GM08714 (cell line): ENCODE measurements around the gene NF1.

Source experiments
- H3K4me3 ChIP-seq: fragments of 200-500 bp; sonication (Bioruptor generic); 2 replicates; pipeline ENCODE4 v1.5.1; 2014; ENCODE audit warnings: mild to moderate bottlenecking, low read length, inconsistent platforms
- ZNF274 ChIP-seq: IDR thresholded peaks from 2 replicates; pipeline ENCODE4 v1.6.1; 2012; ENCODE audit warnings: mild to moderate bottlenecking, low read depth, low read length

The NF1 gene

GRCh38 chr17:31293581-31293980 is 198.8 kb downstream of the NF1 start:
- H3K4me3 ChIP-seq = no peak overlapping the region
- no peak for TF ChIP-seq ZNF274

- H3K4me3 ChIP-seq = no peak overlapping the region
- TF ChIP-seq ZNF274 = no peak
Measured at GRCh38 chr17:31294231-31294630, 199.5 kb downstream of the NF1 start.

GRCh38 chr17:31294820-31295488 is 200.2 kb downstream of the NF1 start:
- no peak for TF ChIP-seq ZNF274
- no peak overlapping the region for H3K4me3 ChIP-seq

GRCh38 chr17:31295489-31295871 is 200.7 kb downstream of the NF1 start:
- H3K4me3 ChIP-seq = no peak overlapping the region
- TF ChIP-seq ZNF274 = no peak

- H3K4me3 ChIP-seq = no peak overlapping the region
- TF ChIP-seq ZNF274 = no peak
Measured at GRCh38 chr17:31296142-31296541, 201.4 kb downstream of the NF1 start.

- TF ChIP-seq ZNF274 = no peak
- no peak within 1 kb of the TSS for H3K4me3 ChIP-seq
Measured at GRCh38 chr17:31297090-31297489, 202.3 kb downstream of the NF1 start, which contains the start of gene OMG. Gene OMG, minus strand, starts transcription at chr17:31297239. Its CDS starts 908 bp downstream, at chr17:31296331.

- TF ChIP-seq ZNF274 = no peak
- H3K4me3 ChIP-seq = no peak overlapping the region
Measured at GRCh38 chr17:31299624-31300023, 204.8 kb downstream of the NF1 start.

GRCh38 chr17:31307640-31308039 is 212.9 kb downstream of the NF1 start:
- H3K4me3 ChIP-seq = peak overlapping the region; percentile 58; the same call in 1 of the 2 replicates
- no peak for TF ChIP-seq ZNF274

- peak overlapping the region; percentile 58 for H3K4me3 ChIP-seq
- TF ChIP-seq ZNF274 = no peak
Measured at GRCh38 chr17:31308372-31309334, 213.9 kb downstream of the NF1 start.

- no peak for TF ChIP-seq ZNF274
- H3K4me3 ChIP-seq = peak overlapping the region; percentile 22; the same call in 1 of the 2 replicates
Measured at GRCh38 chr17:31309556-31309955, 214.8 kb downstream of the NF1 start.

- peak overlapping the region; percentile 94 for H3K4me3 ChIP-seq
- no peak for TF ChIP-seq ZNF274
Measured at GRCh38 chr17:31310260-31310659, 215.5 kb downstream of the NF1 start.

- H3K4me3 ChIP-seq = peak overlapping the region; percentile 94
- TF ChIP-seq ZNF274 = no peak
Measured at GRCh38 chr17:31310886-31311285, 216.1 kb downstream of the NF1 start.

GRCh38 chr17:31311526-31311925 is 216.7 kb downstream of the NF1 start:
- H3K4me3 ChIP-seq = peak overlapping the region; percentile 94; the same call in 1 of the 2 replicates
- no peak for TF ChIP-seq ZNF274

GRCh38 chr17:31312223-31312622 is 217.4 kb downstream of the NF1 start:
- H3K4me3 ChIP-seq = peak overlapping the region; percentile 94
